ENCODE measurements around the gene CHURC1. TPM values are rescaled to one million over a fixed set of nuclear protein-coding genes. Genes with fewer than 3 reads are reported as not detected.
A peak's percentile ranks its signal among the peaks of the same experiment; 100 is the strongest.

The CHURC1 gene
- total and polyA plus RNA-seq, 2 donors (not counting 1 experiment from before 2014, with no cell fraction given), result 29.7 to 77.1 TPM

GRCh38 chr14:64880221-64881121 is 33.8 kb upstream of the CHURC1 start:
- Histone ChIP-seq H3K79me2 (ENCODE audit: control insufficient read depth, insufficient read depth, low read length) (no peaks in the 10 kb centered on the region), H3K4me3 (ENCODE audit: control extremely low read depth in 1 of 5, extremely low read depth in 1 of 5, insufficient read depth in 1 of 5, low read depth in 2 of 5, low read length in 4 of 5) (peak overlapping the region; percentile 16 to 65 (median 51)), H4K20me1 (ENCODE audit: control insufficient read depth, insufficient read depth, low read length, poor library complexity, severe bottlenecking) (no peaks in the 10 kb centered on the region), H3K27ac (ENCODE audit: low read length in 2 of 2) (no peak overlapping the region), H3K9me3 (ENCODE audit: control extremely low read depth in 1 of 3, control insufficient read depth in 2 of 3, insufficient read depth in 1 of 3, low read length in 2 of 3) (no peaks in the 10 kb centered on the region), H3K9ac (ENCODE audit: low read length) (peak overlapping the region; percentile 59), H2AFZ (ENCODE audit: insufficient read depth, low read depth, low read length, poor library complexity, severe bottlenecking) (peak overlapping the region; percentile 78), H3K4me1 (ENCODE audit: control insufficient read depth in 2 of 2, insufficient read depth in 2 of 2, low read length in 2 of 2) (peaks cover 7 to 13% of the 10 kb centered on the region in 2 donors), H3K4me2 (replicated peaks; ENCODE audit: low read depth, low read length, poor library complexity, severe bottlenecking) (peak overlapping the region; percentile 81), H3K27me3 (replicated peaks in 1 of 4; ENCODE audit: control extremely low read depth in 1 of 4, control insufficient read depth in 3 of 4, insufficient read depth in 4 of 4, low read length in 3 of 4) (peaks cover 0 to 48% (median 35%) of the 10 kb centered on the region in 4 experiments), H3K36me3 (replicated peaks in 1 of 2; ENCODE audit: control extremely low read depth in 1 of 2, control insufficient read depth in 1 of 2, extremely low read depth in 1 of 2, insufficient read depth in 2 of 2, low read length in 1 of 2) (no peaks in the 10 kb centered on the region)
- WGBS (ENCODE audit: insufficient coverage), result under 1% methylated on average over 37 of the region's 49 CpGs
- Mint-ChIP-seq H3K27me3 (peaks cover 69% of the 10 kb centered on the region), H3K4me3 (peak overlapping the region; percentile 87), H3K4me1 (peaks cover 12% of the 10 kb centered on the region), H3K27ac (no peak overlapping the region), H3K9me3 (ENCODE audit: insufficient read depth) (no peaks in the 10 kb centered on the region)
- intact Hi-C loops (cut with micrococcal nuclease), result loop anchor here (2.0 to 10.0 kb wide), 2 partner anchors 34 to 536 kb away; partner anchors contain the start of gene CHURC1
- ATAC-seq (ENCODE audit: low read depth), result peak; percentile 76
- POLR2A ChIA-PET, result interaction anchor here (0.6 to 0.7 kb wide), 3 partner anchors 17 to 1156 kb away, joined by 3 to 6 read pairs (median 3); no protein-coding TSS in a partner anchor
- CTCF ChIA-PET, result interaction anchor here (0.7 to 3.7 kb wide), 4 partner anchors 11 to 57 kb away, joined by 3 to 36 read pairs (median 6); no protein-coding TSS in a partner anchor
- DNase-seq, result peak; percentile 63
- TF ChIP-seq EZH2 (IDR thresholded peaks at IDR 0.05; ENCODE audit: borderline replicate concordance, insufficient read depth, low read depth, low read length, poor library complexity, severe bottlenecking) (no peak), CTCF (IDR thresholded peaks at IDR 0.05) (no peak)

GRCh38 chr14:64885559-64885958 is 28.7 kb upstream of the CHURC1 start:
- no peak for DNase-seq
- POLR2A ChIA-PET, result no interaction called here
- H3K9me3 ChIP-seq (ENCODE audit: control extremely low read depth in 1 of 3, control insufficient read depth in 2 of 3, insufficient read depth in 1 of 3, low read length in 2 of 3), result no peaks in the 10 kb centered on the region
- peaks cover 4 to 5% of the 10 kb centered on the region in 2 donors for H3K4me1 ChIP-seq (ENCODE audit: control insufficient read depth in 2 of 2, insufficient read depth in 2 of 2, low read length in 2 of 2)
- peaks cover 64% of the 10 kb centered on the region for H3K27me3 Mint-ChIP-seq
- peaks cover 0 to 26% (median 24%) of the 10 kb centered on the region in 4 experiments for H3K27me3 ChIP-seq (replicated peaks in 1 of 4; ENCODE audit: control extremely low read depth in 1 of 4, control insufficient read depth in 3 of 4, insufficient read depth in 4 of 4, low read length in 3 of 4)
- no peaks in the 10 kb centered on the region for H4K20me1 ChIP-seq (ENCODE audit: control insufficient read depth, insufficient read depth, low read length, poor library complexity, severe bottlenecking)
- CTCF ChIA-PET, result no interaction called here
- H3K4me3 ChIP-seq (ENCODE audit: control extremely low read depth in 1 of 5, extremely low read depth in 1 of 5, insufficient read depth in 1 of 5, low read depth in 2 of 5, low read length in 4 of 5), result no peak overlapping the region
- TF ChIP-seq CTCF (IDR thresholded peaks at IDR 0.05) (no peak), EZH2 (IDR thresholded peaks at IDR 0.05; ENCODE audit: borderline replicate concordance, insufficient read depth, low read depth, low read length, poor library complexity, severe bottlenecking) (no peak)
- intact Hi-C loops (cut with micrococcal nuclease), result loop anchor here (10.0 kb wide), 1 partner anchor 541 kb away; no protein-coding TSS in a partner anchor
- peaks cover 6% of the 10 kb centered on the region for H3K4me1 Mint-ChIP-seq
- H2AFZ ChIP-seq (ENCODE audit: insufficient read depth, low read depth, low read length, poor library complexity, severe bottlenecking), result no peak overlapping the region
- H3K9me3 Mint-ChIP-seq (ENCODE audit: insufficient read depth), result no peaks in the 10 kb centered on the region
- H3K27ac ChIP-seq (ENCODE audit: low read length in 2 of 2), result no peak overlapping the region
- no peak overlapping the region for H3K27ac Mint-ChIP-seq
- no peaks in the 10 kb centered on the region for H3K36me3 ChIP-seq (replicated peaks in 1 of 2; ENCODE audit: control extremely low read depth in 1 of 2, control insufficient read depth in 1 of 2, extremely low read depth in 1 of 2, insufficient read depth in 2 of 2, low read length in 1 of 2)
- H3K4me2 ChIP-seq (replicated peaks; ENCODE audit: low read depth, low read length, poor library complexity, severe bottlenecking), result no peak overlapping the region
- H3K79me2 ChIP-seq (ENCODE audit: control insufficient read depth, insufficient read depth, low read length), result no peaks in the 10 kb centered on the region
- WGBS (ENCODE audit: insufficient coverage), result no CpG with 5 or more reads among the region's 2 CpGs
- no peak overlapping the region for H3K9ac ChIP-seq (ENCODE audit: low read length)
- no peak for ATAC-seq (ENCODE audit: low read depth)
- H3K4me3 Mint-ChIP-seq, result no peak overlapping the region

All from B cell (primary cell).